ENCODE results near the gene SLC38A7. TPM values are rescaled to one million over a fixed set of nuclear protein-coding genes. Genes with fewer than 3 reads are reported as not detected.
"Not testable (repeated sequence)": the region's sequence is repeated elsewhere in the genome, so short reads cannot be mapped to it uniquely, and the experiment has no call there.

The SLC38A7 gene
- total RNA-seq, 1 donor from 2014 or later: 43.4 TPM

GRCh38 chr16:58640949-58641348, 43.6 kb downstream of the SLC38A7 start:
- no peak for TF ChIP-seq CTCF (IDR thresholded peaks at IDR 0.05; ENCODE audit: unreplicated experiment)
- no peaks in the 10 kb centered on the region for H3K9me3 Mint-ChIP-seq (ENCODE audit: low read depth)
- no peaks in the 10 kb centered on the region for H3K4me1 Mint-ChIP-seq (ENCODE audit: low read depth)
- no peak overlapping the region for H3K27ac Mint-ChIP-seq
- no peak overlapping the region for H3K4me3 Mint-ChIP-seq (ENCODE audit: low read depth)
- no peak for DNase-seq (ENCODE audit: low spot score, unreplicated experiment)
- no peaks in the 10 kb centered on the region for H3K36me3 Mint-ChIP-seq (ENCODE audit: insufficient read depth)
- H3K27me3 Mint-ChIP-seq: no peaks in the 10 kb centered on the region

GRCh38 chr16:58639836-58640235, 44.7 kb downstream of the SLC38A7 start:
- Mint-ChIP-seq H3K4me1 (ENCODE audit: low read depth) (no peaks in the 10 kb centered on the region), H3K27ac (peak overlapping the region; percentile 26), H3K27me3 (no peaks in the 10 kb centered on the region), H3K9me3 (ENCODE audit: low read depth) (no peaks in the 10 kb centered on the region), H3K36me3 (ENCODE audit: insufficient read depth) (no peaks in the 10 kb centered on the region), H3K4me3 (ENCODE audit: low read depth) (no peak overlapping the region)
- TF ChIP-seq CTCF (IDR thresholded peaks at IDR 0.05; ENCODE audit: unreplicated experiment): no peak
- no peak for DNase-seq (ENCODE audit: low spot score, unreplicated experiment)

DNA sequence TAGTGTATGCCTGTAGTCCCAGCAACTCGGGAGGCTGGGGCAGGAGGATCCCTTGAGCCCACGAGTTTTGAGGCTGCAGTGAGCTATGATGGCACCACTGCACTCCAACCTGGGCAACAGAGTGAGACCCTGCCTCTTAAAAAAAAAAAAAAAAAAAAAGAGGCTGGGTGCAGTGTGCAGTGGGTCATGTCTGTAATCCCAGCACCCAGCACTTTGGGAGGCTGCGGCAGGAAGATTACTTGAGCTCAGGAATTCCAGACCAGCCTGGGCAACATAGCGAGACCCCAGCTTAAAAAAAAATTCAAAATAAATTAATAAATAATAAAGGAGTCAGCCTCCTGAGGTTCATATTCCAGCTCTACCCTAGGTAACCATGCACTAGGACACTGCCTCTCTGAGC, 45.3 kb downstream of the SLC38A7 start:
- Mint-ChIP-seq H3K27me3 (no peaks in the 10 kb centered on the region), H3K9me3 (ENCODE audit: low read depth) (no peaks in the 10 kb centered on the region), H3K4me1 (ENCODE audit: low read depth) (peaks cover 4% of the 10 kb centered on the region), H3K4me3 (ENCODE audit: low read depth) (no peak overlapping the region), H3K27ac (no peak overlapping the region), H3K36me3 (ENCODE audit: insufficient read depth) (no peaks in the 10 kb centered on the region)
- no peak for TF ChIP-seq CTCF (IDR thresholded peaks at IDR 0.05; ENCODE audit: unreplicated experiment)
- no peak for DNase-seq (ENCODE audit: low spot score, unreplicated experiment)

DNA sequence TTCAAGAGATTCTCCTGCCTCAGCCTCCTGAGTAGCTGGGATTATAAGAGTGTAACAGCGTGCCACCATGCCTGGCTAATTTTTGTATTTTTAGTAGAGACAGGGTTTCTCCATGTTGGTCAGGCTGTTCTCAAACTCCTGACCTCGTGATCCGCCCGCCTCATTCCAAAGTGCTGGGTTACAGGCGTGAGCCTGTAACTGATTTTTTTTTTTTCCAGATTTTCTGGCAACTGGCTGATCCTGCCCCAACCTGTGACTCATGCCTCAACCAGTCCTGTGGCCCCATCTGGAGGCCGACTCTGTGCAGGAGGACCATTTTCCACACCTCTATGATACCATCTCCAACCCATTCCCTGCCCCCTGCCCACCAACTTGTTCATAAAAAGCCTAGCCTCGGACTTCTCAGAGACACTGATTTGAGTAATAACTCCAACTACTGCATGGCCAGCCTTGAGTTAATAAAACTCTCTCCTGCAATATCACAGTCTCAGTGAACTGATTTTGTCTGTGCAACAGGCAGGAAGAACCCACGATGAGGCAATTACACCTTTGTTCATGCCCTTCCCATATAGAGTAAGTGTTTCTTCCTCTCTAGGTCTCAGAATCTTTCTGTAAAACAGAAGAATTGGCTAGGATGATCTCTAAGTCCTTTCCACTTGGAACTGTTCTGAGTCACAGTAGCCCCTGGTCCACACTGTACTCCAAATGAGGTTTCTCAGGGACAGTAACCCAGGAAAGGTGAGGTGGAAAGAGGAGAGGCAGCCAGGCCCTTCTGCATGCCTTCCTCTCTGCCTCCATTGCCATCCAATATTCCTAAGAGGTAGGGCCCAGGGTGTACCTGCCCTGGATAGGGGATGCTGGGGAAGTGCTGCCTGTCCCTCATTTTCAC, 46.2 kb downstream of the SLC38A7 start:
- no peaks in the 10 kb centered on the region for H3K27me3 Mint-ChIP-seq
- no peaks in the 10 kb centered on the region for H3K36me3 Mint-ChIP-seq (ENCODE audit: insufficient read depth)
- no peak overlapping the region for H3K4me3 Mint-ChIP-seq (ENCODE audit: low read depth)
- H3K27ac Mint-ChIP-seq: no peak overlapping the region
- no peaks in the 10 kb centered on the region for H3K9me3 Mint-ChIP-seq (ENCODE audit: low read depth)
- TF ChIP-seq CTCF (IDR thresholded peaks at IDR 0.05; ENCODE audit: unreplicated experiment): no peak
- H3K4me1 Mint-ChIP-seq (ENCODE audit: low read depth): peaks cover 6% of the 10 kb centered on the region
- DNase-seq (ENCODE audit: low spot score, unreplicated experiment): no peak

GRCh38 chr16:58637021-58637420, 47.5 kb downstream of the SLC38A7 start:
- H3K36me3 Mint-ChIP-seq (ENCODE audit: insufficient read depth); H3K27me3 Mint-ChIP-seq; DNase-seq (ENCODE audit: low spot score, unreplicated experiment); H3K27ac Mint-ChIP-seq; H3K4me3 Mint-ChIP-seq (ENCODE audit: low read depth); H3K9me3 Mint-ChIP-seq (ENCODE audit: low read depth); H3K4me1 Mint-ChIP-seq (ENCODE audit: low read depth): not testable (repeated sequence)

- H3K27ac Mint-ChIP-seq: no peak overlapping the region
- no peaks in the 10 kb centered on the region for H3K27me3 Mint-ChIP-seq
- no peaks in the 10 kb centered on the region for H3K36me3 Mint-ChIP-seq (ENCODE audit: insufficient read depth)
- no peak for DNase-seq (ENCODE audit: low spot score, unreplicated experiment)
- TF ChIP-seq CTCF (IDR thresholded peaks at IDR 0.05; ENCODE audit: unreplicated experiment): no peak
- H3K9me3 Mint-ChIP-seq (ENCODE audit: low read depth): no peaks in the 10 kb centered on the region
- no peak overlapping the region for H3K4me3 Mint-ChIP-seq (ENCODE audit: low read depth)
- H3K4me1 Mint-ChIP-seq (ENCODE audit: low read depth): peaks cover 6% of the 10 kb centered on the region
Observed at GRCh38 chr16:58636466-58636865, 48.1 kb downstream of the SLC38A7 start.

All from progenitor cell of endocrine pancreas (in vitro differentiated cells).